ENCODE measurements around the gene SHC1.

SHC1 gene

GRCh38 chr1:154935749-154936554 is 34.6 kb downstream of the SHC1 start:
- peaks cover 0 to 9% of the 10 kb centered on the region in 2 experiments; a peak in 1 of 3 replicates for H3K36me3 ChIP-seq (ENCODE audit: control insufficient read depth in 2 of 2, insufficient read depth in 1 of 2, low read length in 2 of 2)
- H3K4me3 ChIP-seq (ENCODE audit: low read depth, low read length) = peak overlapping the region; percentile 61
- no peaks in the 10 kb centered on the region for H3K4me1 ChIP-seq (ENCODE audit: control insufficient read depth, insufficient read depth, low read length)
- H3K27ac ChIP-seq (ENCODE audit: extremely low read depth, low read depth, low read length) = peak overlapping the region; percentile 88
- TF ChIP-seq ZSCAN4 (tag by site-specific recombination; IDR thresholded peaks at IDR 0.05) (no peak), TSHZ1 (tag by site-specific recombination; IDR thresholded peaks at IDR 0.05; ENCODE audit: borderline replicate concordance) (no peak; the same call in 1 of the 2 replicates), ZNF121 (tag by site-specific recombination; IDR thresholded peaks at IDR 0.05) (peak; percentile 90), ZBTB20 (tag by site-specific recombination; IDR thresholded peaks at IDR 0.05) (no peak), MYNN (tag by site-specific recombination; IDR thresholded peaks at IDR 0.05; ENCODE audit: borderline replicate concordance) (0 out of 2 replicates have a peak, but pooled peaks have one; percentile 12)
- H3K9me3 ChIP-seq (ENCODE audit: control insufficient read depth, insufficient read depth, low read depth, low read length) = no peaks in the 10 kb centered on the region
- CTCF ChIA-PET = interaction anchor here (0.6 to 1.5 kb wide), 12 partner anchors 8 to 456 kb away, joined by 3 to 6 read pairs (median 4); partner anchors contain the start of gene PBXIP1
- POLR2A ChIA-PET = interaction anchor here (0.6 to 1.7 kb wide), 14 partner anchors 8 to 382 kb away, joined by 3 to 9 read pairs (median 4); partner anchors contain the start of genes EFNA3, FLAD1, KCNN3 and PBXIP1

GRCh38 chr1:154934358-154934948 is 36.1 kb downstream of the SHC1 start:
- Histone ChIP-seq H3K9me3 (ENCODE audit: control insufficient read depth, insufficient read depth, low read depth, low read length) (no peaks in the 10 kb centered on the region), H3K4me1 (ENCODE audit: control insufficient read depth, insufficient read depth, low read length) (no peaks in the 10 kb centered on the region), H3K36me3 (ENCODE audit: control insufficient read depth in 2 of 2, insufficient read depth in 1 of 2, low read length in 2 of 2) (peaks cover 0 to 13% of the 10 kb centered on the region in 2 experiments; a peak in 1 of 3 replicates), H3K27ac (ENCODE audit: extremely low read depth, low read depth, low read length) (no peak overlapping the region), H3K4me3 (ENCODE audit: low read depth, low read length) (no peak overlapping the region)
- TF ChIP-seq ZNF366 (tag by site-specific recombination; conservative IDR thresholded peaks at IDR 0.05) = no peak
- peak; percentile 92 for TF ChIP-seq ZNF664 (tag by site-specific recombination; IDR thresholded peaks at IDR 0.05)
- peak; percentile 62; the same call in 1 of the 2 replicates for TF ChIP-seq ZNF121 (tag by site-specific recombination; IDR thresholded peaks at IDR 0.05)
- CTCF ChIA-PET = no interaction called here
- POLR2A ChIA-PET = interaction anchor here (0.7 kb wide), 1 partner anchor 1178 kb away, joined by 8 read pairs; no protein-coding TSS in a partner anchor

GRCh38 chr1:154931940-154932487 is 38.5 kb downstream of the SHC1 start:
- TF ChIP-seq ZNF335 (tag by site-specific recombination; conservative IDR thresholded peaks at IDR 0.05) (peak; percentile 60), KLF1 (tag by site-specific recombination; IDR thresholded peaks at IDR 0.05) (0 out of 2 replicates have a peak, but pooled peaks have one; percentile 14), EGR2 (tag by site-specific recombination; IDR thresholded peaks at IDR 0.05; ENCODE audit: low read depth) (no peak)
- Histone ChIP-seq H3K36me3 (ENCODE audit: control insufficient read depth in 2 of 2, insufficient read depth in 1 of 2, low read length in 2 of 2) (peaks cover 4 to 34% of the 10 kb centered on the region in 2 experiments; a peak in 2 of 3 replicates), H3K4me1 (ENCODE audit: control insufficient read depth, insufficient read depth, low read length) (no peaks in the 10 kb centered on the region), H3K4me3 (ENCODE audit: low read depth, low read length) (no peak overlapping the region), H3K27ac (ENCODE audit: extremely low read depth, low read depth, low read length) (no peak overlapping the region), H3K9me3 (ENCODE audit: control insufficient read depth, insufficient read depth, low read depth, low read length) (no peaks in the 10 kb centered on the region)
- ChIA-PET CTCF (interaction anchor here (0.7 to 1.1 kb wide), 2 partner anchors 41 to 54 kb away, joined by 4 to 6 read pairs; no protein-coding TSS in a partner anchor), POLR2A (interaction anchor here (0.6 kb wide), 1 partner anchor 12 kb away, joined by 3 read pairs; no protein-coding TSS in a partner anchor)

Measured in HEK293 (cell line).